ENCODE results near the gene MGST3.
"Not testable (repeated sequence)": the region's sequence is repeated elsewhere in the genome, so short reads cannot be mapped to it uniquely, and the experiment has no call there.

MGST3 gene

DNA sequence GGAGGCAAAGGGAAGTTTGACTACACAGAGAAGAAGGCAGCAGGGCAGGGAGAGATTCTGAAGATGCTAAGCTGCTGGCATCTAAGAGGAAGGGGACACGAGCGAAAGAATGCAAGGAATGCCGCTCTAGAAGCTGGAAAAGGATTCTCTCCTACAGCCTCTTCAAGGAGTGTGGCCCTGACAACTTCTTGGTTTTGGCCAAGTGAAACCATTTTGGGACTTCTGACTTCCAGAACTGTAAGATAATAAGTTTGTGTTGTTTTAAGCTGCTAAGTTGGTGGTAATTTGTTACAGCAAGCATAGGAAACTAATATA, 28.5 kb downstream of the MGST3 start:
- DNase-seq: no peak

DNA sequence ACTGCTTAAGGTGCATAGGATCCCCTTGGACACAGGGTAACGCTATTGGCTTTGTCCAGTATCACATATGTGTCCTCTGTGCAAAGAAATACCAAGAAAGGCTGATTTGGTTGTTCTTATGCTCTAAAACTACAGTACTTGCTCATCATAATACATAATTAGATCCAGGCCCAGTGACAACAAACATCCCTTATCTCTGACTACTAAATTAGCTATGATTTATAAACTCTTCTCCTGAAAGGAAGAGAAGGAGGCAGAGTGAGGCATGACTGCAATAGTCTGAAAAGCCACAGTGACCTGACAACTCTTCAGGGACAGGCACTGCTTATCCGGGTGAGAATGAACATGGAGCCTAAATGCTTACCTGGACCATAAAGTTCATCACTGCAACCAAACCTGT, 30.7 kb downstream of the MGST3 start:
- DNase-seq: no peak

DNA sequence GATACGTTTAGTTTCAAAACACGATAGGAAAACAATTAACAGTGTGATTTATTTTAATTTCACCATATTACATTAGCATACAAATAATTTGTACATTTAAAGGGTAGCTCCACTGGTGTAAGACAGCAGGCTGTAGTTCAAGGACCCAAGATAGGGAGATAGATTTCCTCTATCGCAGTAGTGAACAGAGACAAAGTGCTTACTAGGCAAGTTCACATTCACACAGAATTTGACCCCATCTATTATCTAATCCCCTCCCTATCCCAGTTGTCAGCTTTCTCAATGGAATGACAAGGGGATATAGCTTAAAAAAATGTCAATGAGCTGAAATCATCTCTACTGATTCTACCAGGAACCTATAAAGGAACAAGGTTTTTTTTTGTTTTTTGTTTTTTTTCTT, 31.2 kb downstream of the MGST3 start:
- DNase-seq: no peak

GRCh38 chr1:165666152-165666825, 35.3 kb downstream of the MGST3 start:
- no peak for DNase-seq

- DNase-seq: no peak
Observed at GRCh38 chr1:165668184-165668583, 37.1 kb downstream of the MGST3 start.

GRCh38 chr1:165671526-165671925, 40.5 kb downstream of the MGST3 start:
- DNase-seq: no peak

DNA sequence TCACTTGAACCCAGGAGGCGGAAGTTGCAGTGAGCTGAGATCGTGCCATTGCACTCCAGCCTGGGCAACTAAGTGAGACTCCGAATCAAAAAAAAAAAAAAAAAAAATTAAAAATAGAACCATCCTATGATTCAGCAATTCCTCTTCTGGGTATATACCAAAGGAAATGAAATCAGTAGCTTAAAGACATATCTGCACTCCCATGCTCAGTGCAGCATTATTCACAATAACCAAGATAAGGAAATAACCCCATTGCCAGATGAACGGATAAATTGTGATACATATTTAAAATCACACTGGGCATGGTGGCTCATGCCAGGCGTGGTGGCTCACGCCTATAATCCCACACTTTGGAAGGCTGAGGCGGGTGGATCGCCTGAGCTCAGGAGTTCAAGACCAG, 43.6 kb downstream of the MGST3 start:
- no peak for DNase-seq

DNA sequence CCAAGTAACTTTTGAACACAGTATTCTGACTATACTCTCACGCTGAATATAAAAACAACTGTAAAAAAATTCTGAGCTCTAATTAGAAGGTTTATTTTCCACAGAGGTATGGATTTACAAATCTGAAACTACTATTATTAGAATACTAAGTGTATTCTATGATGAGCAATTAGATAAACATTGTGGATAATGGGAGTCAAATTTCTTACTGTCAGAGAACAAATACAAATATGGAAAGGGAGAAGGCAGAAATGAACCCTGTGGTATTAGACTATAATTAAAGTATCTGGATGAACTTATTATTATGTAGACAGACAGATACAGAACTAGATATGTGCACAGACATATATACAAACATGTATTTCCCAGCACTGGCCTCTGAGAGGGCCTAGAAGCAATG, 44.8 kb downstream of the MGST3 start:
- DNase-seq: no peak

- no peak for DNase-seq
Observed at GRCh38 chr1:165678509-165678908, 47.5 kb downstream of the MGST3 start.

GRCh38 chr1:165679282-165680036, 48.4 kb downstream of the MGST3 start:
- DNase-seq: no peak

- DNase-seq: no peak
Observed at GRCh38 chr1:165680303-165680702, 49.3 kb downstream of the MGST3 start.

- DNase-seq: not testable (repeated sequence)
Observed at GRCh38 chr1:165680773-165681172, 49.7 kb downstream of the MGST3 start.

GRCh38 chr1:165683848-165684485, 52.9 kb downstream of the MGST3 start:
- no peak for DNase-seq

DNA sequence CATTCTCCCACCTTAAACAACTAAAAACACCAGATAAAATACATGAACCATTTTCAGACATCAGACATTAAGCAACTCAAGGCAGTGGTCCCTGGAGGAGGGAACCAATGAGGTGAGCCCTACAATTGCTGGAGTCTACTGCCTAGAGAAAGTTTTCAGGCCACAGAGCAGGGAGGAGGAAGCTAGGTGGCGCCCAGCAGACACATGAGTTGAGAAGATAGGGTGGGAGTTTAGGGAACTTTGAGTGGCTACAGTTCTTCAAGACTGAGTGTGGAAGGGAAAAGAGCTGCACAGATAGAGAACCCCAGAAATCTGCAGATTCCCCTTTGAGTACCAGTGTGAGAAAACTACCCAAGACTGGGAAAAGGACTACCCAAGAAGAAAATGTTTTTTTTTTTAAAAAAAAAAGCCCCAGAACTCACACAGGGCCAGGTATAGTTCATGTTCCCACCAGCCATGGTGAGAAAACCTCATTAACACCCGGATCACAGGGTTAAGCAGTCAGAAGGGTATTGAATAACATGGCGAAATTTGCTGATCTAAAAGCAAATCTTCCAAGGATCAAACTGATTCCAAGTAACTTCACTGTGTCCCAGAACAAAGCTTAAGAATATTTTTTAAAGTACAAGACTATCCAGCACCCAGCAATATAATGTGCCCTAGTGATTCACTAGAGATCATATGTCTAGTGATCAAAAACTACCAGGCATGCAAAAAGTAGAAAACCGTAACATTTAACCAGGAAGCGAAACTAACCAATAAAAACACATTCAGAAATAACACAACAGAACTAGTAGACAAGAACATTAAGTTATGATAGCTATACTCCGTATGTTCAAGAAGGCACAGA, 55.3 kb downstream of the MGST3 start:
- DNase-seq: no peak

GRCh38 chr1:165686971-165687433, 56.0 kb downstream of the MGST3 start:
- DNase-seq: no peak

DNA sequence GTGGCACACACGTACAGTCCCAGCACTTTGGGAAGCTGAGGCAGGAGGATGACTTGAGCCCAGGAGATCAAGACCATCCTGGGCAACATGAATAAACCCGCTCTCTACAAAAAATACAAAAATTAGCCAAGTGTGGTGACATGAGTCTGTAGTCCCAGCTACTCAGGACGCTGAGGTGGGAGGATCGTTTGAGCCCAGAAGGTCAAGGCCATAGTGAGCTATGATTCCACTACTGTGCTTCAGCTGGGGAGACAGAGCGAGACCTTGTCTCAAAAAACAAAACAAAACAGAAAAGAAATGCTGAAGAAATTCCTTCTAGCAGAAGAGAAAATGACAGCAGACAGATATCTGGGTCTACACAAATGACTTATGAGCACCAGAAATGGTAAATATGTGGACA, 57.0 kb downstream of the MGST3 start:
- DNase-seq: no peak

DNA sequence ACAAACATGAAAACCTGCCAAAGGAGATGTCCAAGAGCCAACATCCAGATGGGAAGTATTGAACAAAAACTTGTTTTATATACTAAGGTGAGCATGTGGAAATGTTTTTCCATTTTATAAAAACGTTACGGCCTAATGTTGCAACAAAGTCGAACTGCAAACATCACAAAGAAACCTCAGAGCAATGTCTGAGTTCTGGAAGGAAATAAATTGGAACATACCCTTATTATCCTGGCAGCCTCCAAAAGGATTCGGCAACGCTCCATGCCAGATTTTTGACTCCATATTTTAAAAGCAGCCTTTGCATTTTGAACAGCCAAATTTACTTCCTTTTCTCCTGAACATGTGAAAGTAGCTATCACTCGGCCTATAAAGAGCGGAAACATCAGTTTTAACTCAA, 64.0 kb downstream of the MGST3 start:
- no peak for DNase-seq

GRCh38 chr1:165696625-165697100, 65.6 kb downstream of the MGST3 start:
- DNase-seq: no peak

DNA sequence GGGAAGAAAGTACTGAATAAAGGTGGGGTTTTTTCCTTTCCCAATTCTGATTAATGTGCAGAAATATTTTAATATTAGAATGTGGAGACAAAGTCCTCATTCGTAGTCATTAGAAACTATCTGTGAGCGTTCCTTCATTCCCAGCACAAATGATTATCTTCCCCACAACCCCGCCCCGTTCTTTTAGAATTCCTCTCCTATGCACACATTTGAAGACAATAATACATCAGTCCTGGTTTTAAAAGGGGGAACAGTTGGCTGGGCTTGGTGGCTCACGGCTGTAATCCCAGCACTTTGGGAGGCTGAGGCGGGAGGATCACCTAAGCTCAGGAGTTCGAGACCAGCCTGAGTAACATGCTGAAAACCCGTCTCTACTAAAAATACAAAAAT, 66.5 kb downstream of the MGST3 start:
- no peak for DNase-seq

GRCh38 chr1:165697881-165698760, 67.1 kb downstream of the MGST3 start, which contains the start of gene ALDH9A1:
TSS of gene ALDH9A1 (minus strand) at chr1:165698562. CDS start at chr1:165698558, 4 bp downstream.
- peak; percentile 86 for DNase-seq

DNA sequence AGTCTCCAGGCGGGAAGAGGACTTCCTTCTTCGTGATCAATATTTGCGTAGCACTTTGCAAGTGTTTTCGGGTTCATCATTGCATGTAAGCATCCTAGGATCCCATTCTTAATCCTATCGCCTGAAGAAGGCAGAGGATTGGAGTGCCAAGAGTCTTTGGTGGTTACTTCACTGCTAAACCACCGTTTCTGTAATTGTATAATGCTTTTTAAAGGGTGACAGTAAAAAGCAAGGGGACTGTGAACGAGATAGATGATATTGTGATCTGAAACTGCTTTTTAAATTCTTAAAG, 67.7 kb downstream of the MGST3 start:
- no peak for DNase-seq

DNA sequence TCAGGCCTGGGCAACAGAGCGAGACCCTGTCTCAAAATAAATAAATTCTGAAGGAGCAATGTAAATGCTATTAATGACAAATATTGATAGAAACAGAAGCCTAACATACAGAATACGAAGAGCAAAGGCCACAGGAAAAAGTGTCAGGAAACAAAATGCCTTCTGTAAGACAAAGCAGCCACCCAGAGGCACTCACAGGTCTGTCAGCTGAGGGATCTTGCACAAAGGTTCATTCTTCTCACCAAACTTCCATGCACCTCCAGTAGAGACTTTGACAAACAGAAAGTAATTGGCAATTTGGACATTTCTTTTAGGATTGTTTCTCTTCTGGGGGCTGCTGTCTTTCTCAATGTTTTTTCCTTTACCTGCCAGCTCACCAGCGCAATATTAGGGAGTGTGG, 68.5 kb downstream of the MGST3 start:
- no peak for DNase-seq
